ENCODE data around the gene PSTK.
A peak's percentile ranks its signal among the peaks of the same experiment; 100 is the strongest.

Gene PSTK

DNA sequence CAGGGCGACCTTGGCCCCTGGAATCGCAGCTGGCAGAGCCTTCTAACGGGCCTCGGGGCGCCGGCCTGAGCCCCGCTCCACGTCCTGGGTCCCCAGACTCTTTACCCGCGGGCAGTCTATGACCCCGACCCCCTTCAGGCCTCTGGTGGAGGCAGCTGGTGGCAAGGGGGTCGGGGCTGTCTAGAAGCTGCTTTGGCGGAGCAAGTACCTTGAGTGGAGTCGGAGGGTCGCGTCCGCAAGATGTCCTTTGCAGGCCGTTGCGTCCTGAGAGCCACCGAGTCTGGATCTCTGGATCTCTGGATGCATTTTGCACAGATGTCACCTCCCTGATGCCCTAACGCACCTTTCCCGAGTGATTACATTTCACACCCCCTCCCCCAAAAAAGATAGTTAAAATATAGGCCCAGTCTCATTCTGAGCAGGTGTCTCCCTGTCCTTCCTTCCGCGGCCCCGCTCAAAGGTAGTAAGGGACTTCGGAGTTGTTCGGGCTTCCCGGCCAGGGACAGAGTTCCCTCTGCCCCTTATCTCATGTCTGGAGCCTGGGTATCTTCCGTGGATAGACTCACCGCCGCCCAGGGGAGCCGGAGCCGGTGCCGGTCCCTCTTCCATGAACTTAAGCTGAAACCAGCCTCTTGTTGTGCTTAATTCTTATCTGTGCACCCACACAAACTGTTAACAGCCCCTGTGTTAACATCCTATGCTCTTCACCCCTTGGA lies 29.1 kb downstream of the PSTK start:
- H3K4me1 ChIP-seq (ENCODE audit: control insufficient read depth in 1 of 2, insufficient read depth in 2 of 2, low read length in 2 of 2) = peaks cover 8 to 43% of the 10 kb centered on the region in 2 donors
- H3K36me3 ChIP-seq (ENCODE audit: control insufficient read depth in 1 of 2, insufficient read depth in 2 of 2, low read length in 2 of 2) = no peaks in the 10 kb centered on the region
- peak overlapping the region; percentile 83 to 87 for H3K4me3 ChIP-seq (ENCODE audit: low read depth in 1 of 2, low read length in 2 of 2)
- H3K9me3 ChIP-seq (ENCODE audit: control insufficient read depth in 1 of 2, low read length in 2 of 2) = no peaks in the 10 kb centered on the region
- H3K27ac ChIP-seq (ENCODE audit: low read length) = peak overlapping the region; percentile 54
- H3K27me3 ChIP-seq (ENCODE audit: low read depth, low read length) = no peaks in the 10 kb centered on the region

- Histone ChIP-seq H3K4me1 (ENCODE audit: control insufficient read depth in 1 of 2, insufficient read depth in 2 of 2, low read length in 2 of 2) (peaks cover 7 to 23% of the 10 kb centered on the region in 2 donors), H3K27me3 (ENCODE audit: low read depth, low read length) (no peaks in the 10 kb centered on the region), H3K4me3 (ENCODE audit: low read depth in 1 of 2, low read length in 2 of 2) (no peak overlapping the region), H3K36me3 (ENCODE audit: control insufficient read depth in 1 of 2, insufficient read depth in 2 of 2, low read length in 2 of 2) (no peaks in the 10 kb centered on the region), H3K27ac (ENCODE audit: low read length) (no peak overlapping the region), H3K9me3 (ENCODE audit: control insufficient read depth in 1 of 2, low read length in 2 of 2) (no peaks in the 10 kb centered on the region)
Measured at GRCh38 chr10:123011987-123012386, 31.8 kb downstream of the PSTK start.

GRCh38 chr10:123013456-123014419 lies 33.5 kb downstream of the PSTK start:
- no peaks in the 10 kb centered on the region for H3K9me3 ChIP-seq (ENCODE audit: control insufficient read depth in 1 of 2, low read length in 2 of 2)
- H3K27ac ChIP-seq (ENCODE audit: low read length) = no peak overlapping the region
- no peaks in the 10 kb centered on the region for H3K27me3 ChIP-seq (ENCODE audit: low read depth, low read length)
- H3K4me3 ChIP-seq (ENCODE audit: low read depth in 1 of 2, low read length in 2 of 2) = no peak overlapping the region
- no peaks in the 10 kb centered on the region for H3K36me3 ChIP-seq (ENCODE audit: control insufficient read depth in 1 of 2, insufficient read depth in 2 of 2, low read length in 2 of 2)
- H3K4me1 ChIP-seq (ENCODE audit: control insufficient read depth in 1 of 2, insufficient read depth in 2 of 2, low read length in 2 of 2) = peaks cover 0 to 16% of the 10 kb centered on the region in 2 donors

DNA sequence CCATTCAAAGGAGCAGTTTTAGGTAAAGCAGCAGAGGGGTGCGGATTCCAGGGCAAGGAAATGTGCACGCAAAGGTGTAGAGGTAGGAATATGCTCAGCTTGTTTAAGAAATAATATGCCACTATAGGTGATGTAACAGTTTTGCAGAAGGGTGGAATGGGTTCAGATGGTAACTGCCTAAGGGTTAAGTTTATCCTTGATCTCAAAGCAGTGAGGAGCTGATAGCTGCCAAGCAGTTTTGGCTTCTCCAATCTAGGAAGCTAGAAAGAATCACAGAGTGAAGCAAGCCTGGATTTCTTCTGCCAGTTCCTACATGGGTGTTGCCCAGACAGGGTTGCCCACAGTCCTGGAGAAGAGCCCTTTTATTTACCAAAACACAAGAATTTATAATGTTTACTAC lies 34.6 kb downstream of the PSTK start:
- Histone ChIP-seq H3K27ac (ENCODE audit: low read length) (no peak overlapping the region), H3K36me3 (ENCODE audit: control insufficient read depth in 1 of 2, insufficient read depth in 2 of 2, low read length in 2 of 2) (no peaks in the 10 kb centered on the region), H3K9me3 (ENCODE audit: control insufficient read depth in 1 of 2, low read length in 2 of 2) (no peaks in the 10 kb centered on the region), H3K4me3 (ENCODE audit: low read depth in 1 of 2, low read length in 2 of 2) (no peak overlapping the region), H3K27me3 (ENCODE audit: low read depth, low read length) (no peaks in the 10 kb centered on the region), H3K4me1 (ENCODE audit: control insufficient read depth in 1 of 2, insufficient read depth in 2 of 2, low read length in 2 of 2) (peaks cover 0 to 8% of the 10 kb centered on the region in 2 donors)

DNA sequence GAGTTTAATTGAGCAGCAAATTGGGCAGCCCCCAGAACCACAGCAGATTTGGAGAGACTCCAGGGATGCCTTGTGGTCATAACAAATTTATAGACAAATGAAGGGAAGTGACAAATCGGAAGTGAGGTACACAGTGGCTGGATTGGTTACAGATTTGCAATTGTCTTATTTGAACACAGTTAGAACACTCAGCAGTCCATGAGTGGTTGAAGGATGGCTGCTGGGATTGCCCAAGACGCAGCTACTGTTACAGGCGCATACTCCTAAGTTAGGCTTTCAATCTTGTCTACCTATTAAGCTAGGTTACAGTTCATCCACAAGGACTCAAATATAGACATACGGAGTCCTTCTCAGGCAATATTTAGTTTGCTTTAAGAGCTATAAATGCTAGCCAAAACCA lies 36.0 kb downstream of the PSTK start:
- no peaks in the 10 kb centered on the region for H3K9me3 ChIP-seq (ENCODE audit: control insufficient read depth in 1 of 2, low read length in 2 of 2)
- no peak overlapping the region for H3K4me3 ChIP-seq (ENCODE audit: low read depth in 1 of 2, low read length in 2 of 2)
- H3K27ac ChIP-seq (ENCODE audit: low read length) = no peak overlapping the region
- H3K4me1 ChIP-seq (ENCODE audit: control insufficient read depth in 1 of 2, insufficient read depth in 2 of 2, low read length in 2 of 2) = no peaks in the 10 kb centered on the region
- no peaks in the 10 kb centered on the region for H3K27me3 ChIP-seq (ENCODE audit: low read depth, low read length)
- H3K36me3 ChIP-seq (ENCODE audit: control insufficient read depth in 1 of 2, insufficient read depth in 2 of 2, low read length in 2 of 2) = no peaks in the 10 kb centered on the region

- H3K4me3 ChIP-seq (ENCODE audit: low read depth in 1 of 2, low read length in 2 of 2) = no peak overlapping the region
- no peak overlapping the region for H3K27ac ChIP-seq (ENCODE audit: low read length)
- H3K27me3 ChIP-seq (ENCODE audit: low read depth, low read length) = no peaks in the 10 kb centered on the region
- no peaks in the 10 kb centered on the region for H3K4me1 ChIP-seq (ENCODE audit: control insufficient read depth in 1 of 2, insufficient read depth in 2 of 2, low read length in 2 of 2)
- no peaks in the 10 kb centered on the region for H3K36me3 ChIP-seq (ENCODE audit: control insufficient read depth in 1 of 2, insufficient read depth in 2 of 2, low read length in 2 of 2)
- no peaks in the 10 kb centered on the region for H3K9me3 ChIP-seq (ENCODE audit: control insufficient read depth in 1 of 2, low read length in 2 of 2)
Measured at GRCh38 chr10:123017421-123018165, 37.4 kb downstream of the PSTK start.

- Histone ChIP-seq H3K9me3 (ENCODE audit: control insufficient read depth in 1 of 2, low read length in 2 of 2) (no peaks in the 10 kb centered on the region), H3K4me1 (ENCODE audit: control insufficient read depth in 1 of 2, insufficient read depth in 2 of 2, low read length in 2 of 2) (no peaks in the 10 kb centered on the region), H3K27me3 (ENCODE audit: low read depth, low read length) (no peaks in the 10 kb centered on the region), H3K36me3 (ENCODE audit: control insufficient read depth in 1 of 2, insufficient read depth in 2 of 2, low read length in 2 of 2) (no peaks in the 10 kb centered on the region), H3K4me3 (ENCODE audit: low read depth in 1 of 2, low read length in 2 of 2) (no peak overlapping the region), H3K27ac (ENCODE audit: low read length) (no peak overlapping the region)
Measured at GRCh38 chr10:123018531-123018930, 38.3 kb downstream of the PSTK start.

GRCh38 chr10:123019264-123019663 lies 39.1 kb downstream of the PSTK start:
- H3K4me3 ChIP-seq (ENCODE audit: low read depth in 1 of 2, low read length in 2 of 2) = no peak overlapping the region
- no peaks in the 10 kb centered on the region for H3K4me1 ChIP-seq (ENCODE audit: control insufficient read depth in 1 of 2, insufficient read depth in 2 of 2, low read length in 2 of 2)
- no peaks in the 10 kb centered on the region for H3K27me3 ChIP-seq (ENCODE audit: low read depth, low read length)
- H3K36me3 ChIP-seq (ENCODE audit: control insufficient read depth in 1 of 2, insufficient read depth in 2 of 2, low read length in 2 of 2) = no peaks in the 10 kb centered on the region
- H3K9me3 ChIP-seq (ENCODE audit: control insufficient read depth in 1 of 2, low read length in 2 of 2) = no peaks in the 10 kb centered on the region
- H3K27ac ChIP-seq (ENCODE audit: low read length) = no peak overlapping the region

DNA sequence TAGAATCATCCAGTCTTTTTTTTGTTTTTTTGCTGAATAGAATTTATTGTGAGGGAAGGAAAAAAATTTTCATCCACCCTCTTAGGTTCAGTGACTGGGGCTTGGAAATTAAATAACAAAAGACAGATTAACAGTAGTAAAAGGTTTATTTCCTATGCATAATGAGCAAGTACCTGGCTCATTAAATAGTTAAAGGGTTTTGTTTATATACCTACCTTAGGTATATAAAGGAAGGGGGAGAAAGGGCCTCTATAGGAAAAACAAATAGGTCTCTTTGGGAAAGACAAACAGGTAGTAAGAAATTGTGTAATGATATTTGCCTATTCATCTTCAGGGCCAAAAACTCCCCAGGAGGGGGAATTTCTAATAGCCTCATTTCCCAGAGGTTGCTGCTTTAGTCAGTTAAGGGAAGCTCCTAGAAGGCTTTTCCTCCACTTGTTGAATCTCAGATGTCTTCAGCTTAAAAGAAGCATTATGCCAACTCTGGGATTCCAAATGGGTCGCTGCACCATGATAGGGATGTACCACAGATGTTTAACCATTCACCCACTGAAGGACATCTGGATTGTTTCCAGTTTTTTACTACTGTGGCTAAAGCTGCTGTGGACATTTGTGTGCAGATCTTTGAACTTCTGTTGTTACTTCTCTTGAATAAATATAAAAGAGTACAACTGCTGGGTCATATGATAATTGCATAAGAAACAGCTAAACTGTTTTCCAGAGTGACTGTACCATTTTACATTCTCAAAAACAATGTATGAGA lies 39.9 kb downstream of the PSTK start:
- Histone ChIP-seq H3K4me3 (ENCODE audit: low read depth in 1 of 2, low read length in 2 of 2) (no peak overlapping the region), H3K36me3 (ENCODE audit: control insufficient read depth in 1 of 2, insufficient read depth in 2 of 2, low read length in 2 of 2) (no peaks in the 10 kb centered on the region), H3K4me1 (ENCODE audit: control insufficient read depth in 1 of 2, insufficient read depth in 2 of 2, low read length in 2 of 2) (no peaks in the 10 kb centered on the region), H3K27ac (ENCODE audit: low read length) (no peak overlapping the region), H3K27me3 (ENCODE audit: low read depth, low read length) (no peaks in the 10 kb centered on the region), H3K9me3 (ENCODE audit: control insufficient read depth in 1 of 2, low read length in 2 of 2) (no peaks in the 10 kb centered on the region)

DNA sequence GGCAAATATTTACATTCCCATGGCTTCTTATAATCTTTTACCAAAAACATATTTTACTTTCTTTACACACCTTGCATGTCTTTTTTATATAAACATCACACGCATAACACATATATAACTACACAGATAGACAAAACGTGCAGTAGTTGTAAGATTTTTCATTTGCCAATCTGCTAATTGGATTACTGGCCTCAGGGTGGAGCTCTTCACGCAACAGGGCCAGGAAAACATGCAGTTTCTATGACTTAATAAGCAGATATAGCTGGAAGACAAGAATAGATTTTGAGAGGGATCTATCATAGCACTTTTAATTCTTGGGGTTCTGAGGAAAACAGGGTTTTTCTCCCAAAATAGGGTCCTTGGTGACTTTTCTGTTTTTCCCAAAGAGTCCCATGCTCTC lies 41.3 kb downstream of the PSTK start:
- Histone ChIP-seq H3K27ac (ENCODE audit: low read length) (no peak overlapping the region), H3K4me3 (ENCODE audit: low read depth in 1 of 2, low read length in 2 of 2) (no peak overlapping the region), H3K27me3 (ENCODE audit: low read depth, low read length) (no peaks in the 10 kb centered on the region), H3K36me3 (ENCODE audit: control insufficient read depth in 1 of 2, insufficient read depth in 2 of 2, low read length in 2 of 2) (no peaks in the 10 kb centered on the region), H3K4me1 (ENCODE audit: control insufficient read depth in 1 of 2, insufficient read depth in 2 of 2, low read length in 2 of 2) (no peaks in the 10 kb centered on the region), H3K9me3 (ENCODE audit: control insufficient read depth in 1 of 2, low read length in 2 of 2) (no peaks in the 10 kb centered on the region)

Data from muscle layer of duodenum (tissue), 2 donors.